K562 (cell line): Measurements from ENCODE around the gene LMOD1. TPM values are rescaled to one million over a fixed set of nuclear protein-coding genes. Genes with fewer than 3 reads are reported as not detected.

Experiments
- CREM ChIP-seq: IDR thresholded peaks from 2 replicates; pipeline ENCODE4 v1.6.1; 2014; ENCODE audit warnings: antibody characterized with exemption, low read depth
- E2F4 ChIP-seq: sonication (generic); formaldehyde crosslinking; IDR thresholded peaks from 2 replicates; pipeline ENCODE4 v1.8.0; 2022; ENCODE audit warnings: mild to moderate bottlenecking, low read depth, missing genetic modification reagents
- E2F8 ChIP-seq: fragments of 450-650 bp; IDR thresholded peaks from 2 replicates; pipeline ENCODE4 v1.7.1; 2018; ENCODE audit warnings: mild to moderate bottlenecking, low read depth; ENCODE audit not compliant: partially characterized antibody
- FOXJ3 ChIP-seq: sonication (generic); formaldehyde crosslinking; IDR thresholded peaks from 2 replicates; pipeline ENCODE4 v1.4.0; 2020; ENCODE audit warnings: mild to moderate bottlenecking, missing genetic modification reagents
- HDGF ChIP-seq: fragments of 450-650 bp; IDR thresholded peaks from 2 replicates; pipeline ENCODE4 v1.6.1; 2016
- ILF3 ChIP-seq: fragments of 450-650 bp; IDR thresholded peaks from 2 replicates; pipeline ENCODE4 v1.6.1; 2018; ENCODE audit warnings: antibody characterized with exemption, mild to moderate bottlenecking, moderate library complexity, borderline replicate concordance
- NFE2L1 ChIP-seq: fragments of 450-650 bp; IDR thresholded peaks from 2 replicates; pipeline ENCODE4 v1.6.1; 2016; ENCODE audit warnings: missing genetic modification characterization, low read depth, mild to moderate bottlenecking, missing compliant biosample characterization, moderate library complexity, borderline replicate concordance
- NFIX ChIP-seq: fragments of 250-450 bp; sonication (Bioruptor Pico); IDR thresholded peaks from 2 replicates; pipeline ENCODE4 v1.4.0; 2020; ENCODE audit warnings: low read depth, mild to moderate bottlenecking, moderate library complexity
- PYGO2 ChIP-seq: fragments of 450-650 bp; IDR thresholded peaks from 2 replicates; pipeline ENCODE4 v1.6.1; 2016; ENCODE audit warnings: mild to moderate bottlenecking, missing genetic modification characterization, moderate library complexity, missing compliant biosample characterization
- RFX1 ChIP-seq: fragments of 450-650 bp; IDR thresholded peaks from 2 replicates; pipeline ENCODE4 v1.6.1; 2016; ENCODE audit warnings: mild to moderate bottlenecking, moderate library complexity
- SRF ChIP-seq, 2 experiments: fragments of 250-450, 450-650 bp in 1 of 2; sonication (Bioruptor Pico) in 1 of 2; sonication (generic) in 1 of 2; formaldehyde crosslinking; IDR thresholded peaks; 2 replicates each; pipeline versions ENCODE4 v1.5.0 to v1.5.1; 2020 to 2022; ENCODE audit warnings: mild to moderate bottlenecking in 1 of 2, missing genetic modification reagents in 1 of 2
- ZBTB7A ChIP-seq: IDR thresholded peaks from 2 replicates; pipeline ENCODE4 v1.6.1; 2011; ENCODE audit warnings: low read depth, mild to moderate bottlenecking, low read length, moderate library complexity, borderline replicate concordance; ENCODE audit not compliant: control insufficient read depth
- ZNF592 ChIP-seq: fragments of 450-650 bp; IDR thresholded peaks from 2 replicates; pipeline ENCODE4 v1.6.1; 2017; ENCODE audit warnings: antibody characterized with exemption, mild to moderate bottlenecking
- ZNF668 ChIP-seq: fragments of 250-450 bp; sonication (Bioruptor Pico); IDR thresholded peaks from 2 replicates; pipeline ENCODE4 v1.8.0; 2022; ENCODE audit warnings: mild to moderate bottlenecking, inconsistent platforms
- ZNF79 ChIP-seq: fragments of 250-450 bp; sonication (Bioruptor Pico); IDR thresholded peaks from 2 replicates; pipeline ENCODE4 v1.4.0; 2020; ENCODE audit warnings: low read depth, mild to moderate bottlenecking, moderate library complexity
- polyA plus RNA-seq, 8 experiments: library from polyadenylated mRNA; depleted of rRNA in 4 of 8; stranded (reverse) in 5 of 8; unstranded in 3 of 8; fragments of >200 nt; fragmentation: Nextera tagmentation in 2 of 8; fragmentation: Illumina TruSeq in 1 of 8; extraction: Ambion mirVana in 2 of 8; extraction: Trizol in 1 of 8; gene quantifications; 2 replicates each; pipeline versions ENCODE4 v1.2.1 to v1.2.3, GENCODE V29; 2011 to 2014; ENCODE audit warnings: inconsistent platforms in 1 of 8, missing spikeins in 1 of 8
- total RNA-seq, 7 experiments: library from RNA; depleted of rRNA in 6 of 7; stranded (reverse); fragments of >200 nt in 6 of 7; fragmentation: Illumina TruSeq in 2 of 7; extraction: Trizol in 2 of 7; gene quantifications; 2 replicates each; pipeline versions ENCODE4 v1.2.1 to v1.2.3, GENCODE V29; 2011 to 2021; ENCODE audit warnings: low replicate concordance in 1 of 7
- TF ChIP-seq, protein P1 (sequence below): fragments of 450-650 bp; IDR thresholded peaks from 2 replicates; pipeline ENCODE4 v1.6.1; 2017; ENCODE audit warnings: mild to moderate bottlenecking, moderate library complexity
- TF ChIP-seq, protein P2 (sequence below): sonication (generic); formaldehyde crosslinking; IDR thresholded peaks from 2 replicates; pipeline ENCODE4 v1.8.0; 2022; ENCODE audit warnings: missing genetic modification reagents, mild to moderate bottlenecking, borderline replicate concordance

LMOD1 gene
- total and polyA plus RNA-seq, 9 of the 15 experiments (the other 6 are each of a cell fraction or from before 2014, with no cell fraction given): 0.03 to 0.54 (median 0.38) TPM; not detected in 1

- TF ChIP-seq, protein P1, sequence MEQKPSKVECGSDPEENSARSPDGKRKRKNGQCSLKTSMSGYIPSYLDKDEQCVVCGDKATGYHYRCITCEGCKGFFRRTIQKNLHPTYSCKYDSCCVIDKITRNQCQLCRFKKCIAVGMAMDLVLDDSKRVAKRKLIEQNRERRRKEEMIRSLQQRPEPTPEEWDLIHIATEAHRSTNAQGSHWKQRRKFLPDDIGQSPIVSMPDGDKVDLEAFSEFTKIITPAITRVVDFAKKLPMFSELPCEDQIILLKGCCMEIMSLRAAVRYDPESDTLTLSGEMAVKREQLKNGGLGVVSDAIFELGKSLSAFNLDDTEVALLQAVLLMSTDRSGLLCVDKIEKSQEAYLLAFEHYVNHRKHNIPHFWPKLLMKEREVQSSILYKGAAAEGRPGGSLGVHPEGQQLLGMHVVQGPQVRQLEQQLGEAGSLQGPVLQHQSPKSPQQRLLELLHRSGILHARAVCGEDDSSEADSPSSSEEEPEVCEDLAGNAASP: no peak
- TF ChIP-seq NFE2L1 (no peak), RFX1 (no peak), FOXJ3 (CRISPR knock-in tag) (no peak), E2F4 (CRISPR knock-in tag) (no peak), E2F8 (no peak), ZNF79 (CRISPR knock-in tag) (no peak), ZNF592 (peak; percentile 94), ILF3 (no peak), SRF (CRISPR knock-in tag; IDR thresholded peaks at IDR 0.05) (no peak), HDGF (no peak), ZBTB7A (peak; percentile 88), ZNF668 (CRISPR knock-in tag) (no peak), PYGO2 (tag) (no peak), CREM (peak; percentile 35), NFIX (CRISPR knock-in tag) (no peak)
- TF ChIP-seq, protein P2, sequence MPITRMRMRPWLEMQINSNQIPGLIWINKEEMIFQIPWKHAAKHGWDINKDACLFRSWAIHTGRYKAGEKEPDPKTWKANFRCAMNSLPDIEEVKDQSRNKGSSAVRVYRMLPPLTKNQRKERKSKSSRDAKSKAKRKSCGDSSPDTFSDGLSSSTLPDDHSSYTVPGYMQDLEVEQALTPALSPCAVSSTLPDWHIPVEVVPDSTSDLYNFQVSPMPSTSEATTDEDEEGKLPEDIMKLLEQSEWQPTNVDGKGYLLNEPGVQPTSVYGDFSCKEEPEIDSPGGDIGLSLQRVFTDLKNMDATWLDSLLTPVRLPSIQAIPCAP: no peak
These were observed 4.8 kb downstream of the LMOD1 start (continued) for GRCh38 chr1:201941420-201942128.
